Measurements from ENCODE around the gene TPSG1. TPM values are rescaled to one million over a fixed set of nuclear protein-coding genes. Genes with fewer than 3 reads are reported as not detected.

Gene TPSG1
- total and polyA plus RNA-seq, 2 of the 13 experiments (the other 11 are each of a cell fraction or from before 2014, with no cell fraction given): not detected

GRCh38 chr16:1262210-1262845, 37.3 kb upstream of the TPSG1 start:
- no peak for FAIRE-seq
- Histone ChIP-seq H3K9ac (ENCODE audit: insufficient read depth, low read depth, low read length) (no peak overlapping the region), H2AFZ (ENCODE audit: low read length) (no peak overlapping the region), H3K79me2 (ENCODE audit: insufficient read depth, low read length) (no peaks in the 10 kb centered on the region), H3K36me3 (replicated peaks in 1 of 2; ENCODE audit: control insufficient read depth in 1 of 2, insufficient read depth in 2 of 2, low read length in 2 of 2) (no peaks in the 10 kb centered on the region), H3K4me1 (ENCODE audit: insufficient read depth, low read length) (no peaks in the 10 kb centered on the region), H4K20me1 (ENCODE audit: insufficient read depth, low read length) (no peaks in the 10 kb centered on the region), H3K4me3 (replicated peaks in 1 of 3; ENCODE audit: insufficient read depth in 1 of 3, low read depth in 2 of 3, low read length in 3 of 3) (no peak overlapping the region), H3K4me2 (ENCODE audit: low read depth, low read length) (no peak overlapping the region), H3K27me3 (ENCODE audit: control insufficient read depth in 1 of 2, insufficient read depth in 2 of 2, low read length in 2 of 2) (peaks cover 18 to 72% of the 10 kb centered on the region in 2 experiments), H3K9me3 (ENCODE audit: low read length) (no peaks in the 10 kb centered on the region), H3K27ac (ENCODE audit: extremely low read length, insufficient read depth, low read length) (no peak overlapping the region)
- in situ Hi-C loops (cut with HindIII; ENCODE audit: extremely low pct_ligation_motif_present, low pct_unique_long_range_greater_than_20kb) (no loop called here), intact Hi-C loops (cut with micrococcal nuclease; ENCODE audit: unreplicated experiment) (no loop called here)
- POLR2A ChIA-PET: no interaction called here
- DNase-seq (ENCODE audit: low spot score): no peak
- no peak for ATAC-seq
- TF ChIP-seq PAXIP1 (CRISPR knock-in tag; conservative IDR thresholded peaks at IDR 0.05) (no peak), MAFK (conservative IDR thresholded peaks at IDR 0.05 in 1 of 2, IDR thresholded peaks at IDR 0.05 in 1 of 2; ENCODE audit: low read length in 2 of 2) (no peak), PHF8 (CRISPR knock-in tag; IDR thresholded peaks at IDR 0.05) (no peak), SRF (IDR thresholded peaks at IDR 0.05; ENCODE audit: low read depth, low read length) (no peak), ZNF382 (CRISPR knock-in tag; IDR thresholded peaks at IDR 0.05; ENCODE audit: borderline replicate concordance) (no peak), NBN (conservative IDR thresholded peaks at IDR 0.05) (no peak), MIER3 (CRISPR knock-in tag; IDR thresholded peaks at IDR 0.05; ENCODE audit: borderline replicate concordance) (no peak), TCF12 (IDR thresholded peaks at IDR 0.05) (no peak), TCF12 (CRISPR knock-in tag; IDR thresholded peaks at IDR 0.05) (no peak)
- CTCF ChIA-PET (ENCODE audit: low intra/inter-chr PET ratio, low total read pairs): no interaction called here
- no TSS peak for BruUV-seq (replicated peaks)
- WGBS (ENCODE audit: low lambda C conversion rate): 39% methylated on average over 8 of the region's 32 CpGs

All from HepG2 (cell line).